SU-DHL-6 (cell line): ENCODE results near the gene AP5S1.

Experiments used
- H2AFZ ChIP-seq: fragments of 200-600 bp; sonication (generic); 2 replicates; pipeline ENCODE4 v1.6.1; 2014; ENCODE audit warnings: low read depth, mild to moderate bottlenecking, moderate library complexity, mixed read lengths, antibody characterized with exemption, low read length; ENCODE audit not compliant: severe bottlenecking
- H3F3A ChIP-seq: fragments of 200-600 bp; shearing (Covaris generic); 2 replicates; pipeline ENCODE4 v1.6.0; 2016; ENCODE audit warnings: antibody characterized with exemption, mild to moderate bottlenecking; ENCODE audit not compliant: insufficient read depth
- H3K27ac ChIP-seq: fragments of 200-600 bp; sonication (generic); 2 replicates; pipeline ENCODE4 v1.5.1; 2016; ENCODE audit warnings: low read depth, mild to moderate bottlenecking, low read length, moderate library complexity, mixed read lengths
- H3K27me3 ChIP-seq: fragments of 200-600 bp; sonication (generic), shearing (Covaris generic); 2 replicates; pipeline ENCODE4 v1.6.0; 2014; ENCODE audit warnings: mild to moderate bottlenecking, low read length
- H3K36me3 ChIP-seq: fragments of 200-600 bp; sonication (generic); 2 replicates; pipeline ENCODE4 v1.6.1; 2014; ENCODE audit warnings: mild to moderate bottlenecking, low read length, mixed read lengths
- H3K4me2 ChIP-seq: fragments of 300-600, 200-600 bp; shearing (Covaris generic), sonication (generic); 2 replicates; pipeline ENCODE4 v1.6.0; 2014; ENCODE audit warnings: low read length, low read depth, mild to moderate bottlenecking; ENCODE audit not compliant: poor library complexity, severe bottlenecking
- H3K4me3 ChIP-seq: fragments of 200-600 bp; sonication (generic); 2 replicates; pipeline ENCODE4 v1.5.1; 2014; ENCODE audit warnings: antibody characterized with exemption, low read length, mild to moderate bottlenecking, mixed read lengths; ENCODE audit not compliant: insufficient read depth, poor library complexity, severe bottlenecking
- H3K79me2 ChIP-seq: fragments of 200-600 bp; sonication (generic); 2 replicates; pipeline ENCODE4 v1.6.1; 2014; ENCODE audit warnings: mild to moderate bottlenecking, low read length, moderate library complexity; ENCODE audit not compliant: insufficient read depth
- H3K9ac ChIP-seq: fragments of 200-600 bp; sonication (generic); 2 replicates; pipeline ENCODE4 v1.7.0; 2014; ENCODE audit warnings: mild to moderate bottlenecking, low read length
- H3K9me2 ChIP-seq: fragments of 200-600 bp; sonication (generic); replicated peaks from 2 replicates; pipeline ENCODE4 v1.6.1; 2014; ENCODE audit warnings: low read length; ENCODE audit not compliant: insufficient read depth
- H3K9me3 ChIP-seq: fragments of 200-600 bp; sonication (generic); 2 replicates; pipeline ENCODE4 v1.6.1; 2014; ENCODE audit warnings: low read length, mixed read lengths; ENCODE audit not compliant: insufficient read depth
- H4K20me1 ChIP-seq: fragments of 200-600 bp; sonication (generic); 2 replicates; pipeline ENCODE4 v1.6.1; 2014; ENCODE audit warnings: low read depth, mild to moderate bottlenecking, antibody characterized with exemption, low read length, moderate library complexity, mixed read lengths
- EZH2phosphoT487 ChIP-seq: fragments of 200-600 bp; sonication (generic), shearing (Covaris generic); conservative IDR thresholded peaks from 2 replicates; pipeline ENCODE4 v1.6.1; 2018; ENCODE audit warnings: mild to moderate bottlenecking, antibody characterized with exemption, low read length, moderate library complexity, mixed read lengths
- TF ChIP-seq, protein P1 (sequence below): fragments of 200-600 bp; sonication (generic); IDR thresholded peaks from one replicate; pipeline ENCODE4 v1.5.1; 2017; ENCODE audit warnings: antibody characterized with exemption, mild to moderate bottlenecking, low read length, moderate library complexity; ENCODE audit not compliant: insufficient read depth, poor library complexity, severe bottlenecking

The AP5S1 gene

DNA sequence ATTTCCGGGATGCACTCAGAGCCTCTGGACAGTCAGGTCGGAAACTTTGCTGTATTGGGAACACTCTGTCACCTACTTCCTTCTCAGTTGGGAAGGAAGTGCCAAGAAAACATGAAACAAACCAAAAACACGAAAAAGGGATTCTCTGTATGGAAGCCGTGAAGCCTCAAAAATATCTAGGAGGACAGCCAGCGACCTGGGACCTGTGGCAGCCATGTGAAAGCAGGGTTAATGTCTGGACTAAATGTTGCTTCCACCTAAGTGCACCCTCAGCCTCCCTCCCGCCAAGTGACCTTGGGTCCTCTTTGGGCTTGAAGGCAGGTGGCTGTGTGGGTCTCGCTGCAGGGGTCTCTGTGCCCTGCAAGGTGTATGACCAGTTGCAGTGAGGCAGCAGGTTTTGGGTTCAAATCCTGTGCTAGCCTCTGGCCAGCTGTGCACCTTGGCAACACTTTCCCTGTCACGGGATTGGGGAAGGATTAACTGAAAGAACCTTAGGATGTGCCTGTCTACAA lies 27.1 kb downstream of the AP5S1 start:
- no peak overlapping the region; the same call in 1 of the 2 replicates for H3K27ac ChIP-seq
- no peaks in the 10 kb centered on the region for H3K36me3 ChIP-seq
- TF ChIP-seq EZH2phosphoT487: no peak
- TF ChIP-seq, protein P1, sequence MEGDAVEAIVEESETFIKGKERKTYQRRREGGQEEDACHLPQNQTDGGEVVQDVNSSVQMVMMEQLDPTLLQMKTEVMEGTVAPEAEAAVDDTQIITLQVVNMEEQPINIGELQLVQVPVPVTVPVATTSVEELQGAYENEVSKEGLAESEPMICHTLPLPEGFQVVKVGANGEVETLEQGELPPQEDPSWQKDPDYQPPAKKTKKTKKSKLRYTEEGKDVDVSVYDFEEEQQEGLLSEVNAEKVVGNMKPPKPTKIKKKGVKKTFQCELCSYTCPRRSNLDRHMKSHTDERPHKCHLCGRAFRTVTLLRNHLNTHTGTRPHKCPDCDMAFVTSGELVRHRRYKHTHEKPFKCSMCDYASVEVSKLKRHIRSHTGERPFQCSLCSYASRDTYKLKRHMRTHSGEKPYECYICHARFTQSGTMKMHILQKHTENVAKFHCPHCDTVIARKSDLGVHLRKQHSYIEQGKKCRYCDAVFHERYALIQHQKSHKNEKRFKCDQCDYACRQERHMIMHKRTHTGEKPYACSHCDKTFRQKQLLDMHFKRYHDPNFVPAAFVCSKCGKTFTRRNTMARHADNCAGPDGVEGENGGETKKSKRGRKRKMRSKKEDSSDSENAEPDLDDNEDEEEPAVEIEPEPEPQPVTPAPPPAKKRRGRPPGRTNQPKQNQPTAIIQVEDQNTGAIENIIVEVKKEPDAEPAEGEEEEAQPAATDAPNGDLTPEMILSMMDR: no peak
- H3K9me2 ChIP-seq: no peaks in the 10 kb centered on the region
- peak overlapping the region; percentile 94 for H3K4me2 ChIP-seq
- H3K79me2 ChIP-seq: peaks cover 26% of the 10 kb centered on the region
- H3K9ac ChIP-seq: peak overlapping the region; percentile 86
- peak overlapping the region; percentile 71 for H3K4me3 ChIP-seq
- H3K27me3 ChIP-seq: no peaks in the 10 kb centered on the region
- peak overlapping the region; percentile 74 for H2AFZ ChIP-seq
- no peaks in the 10 kb centered on the region for H3K9me3 ChIP-seq
- H3F3A ChIP-seq: peaks cover 5% of the 10 kb centered on the region; the same call in 1 of the 2 replicates
- H4K20me1 ChIP-seq: no peaks in the 10 kb centered on the region

- H3K27me3 ChIP-seq: no peaks in the 10 kb centered on the region
- no peak overlapping the region for H2AFZ ChIP-seq
- no peaks in the 10 kb centered on the region for H4K20me1 ChIP-seq
- H3K9ac ChIP-seq: no peak overlapping the region
- TF ChIP-seq, protein P1: no peak
- TF ChIP-seq EZH2phosphoT487: no peak
- H3K36me3 ChIP-seq: no peaks in the 10 kb centered on the region
- no peaks in the 10 kb centered on the region for H3K9me3 ChIP-seq
- H3K9me2 ChIP-seq: no peaks in the 10 kb centered on the region
- H3K79me2 ChIP-seq: peaks cover 26% of the 10 kb centered on the region
- no peak overlapping the region for H3K4me2 ChIP-seq
- H3K27ac ChIP-seq: no peak overlapping the region
- H3K4me3 ChIP-seq: no peak overlapping the region
- 0 out of 2 replicates have a peak, but pooled peaks cover 5% of the 10 kb centered on the region for H3F3A ChIP-seq
These were observed 28.2 kb downstream of the AP5S1 start for GRCh38 chr20:3848565-3848964.

GRCh38 chr20:3854462-3854871 lies 34.1 kb downstream of the AP5S1 start:
- H2AFZ ChIP-seq: no peak overlapping the region
- no peaks in the 10 kb centered on the region; the same call in 1 of the 2 replicates for H3K36me3 ChIP-seq
- no peak overlapping the region for H3K4me3 ChIP-seq
- no peaks in the 10 kb centered on the region for H3K9me3 ChIP-seq
- no peak overlapping the region for H3K4me2 ChIP-seq
- no peak overlapping the region for H3K27ac ChIP-seq
- no peak overlapping the region for H3K9ac ChIP-seq
- H3K27me3 ChIP-seq: no peaks in the 10 kb centered on the region
- H4K20me1 ChIP-seq: no peaks in the 10 kb centered on the region
- no peak for TF ChIP-seq EZH2phosphoT487
- TF ChIP-seq, protein P1: no peak
- H3K79me2 ChIP-seq: peaks cover 3% of the 10 kb centered on the region; the same call in 1 of the 2 replicates
- no peaks in the 10 kb centered on the region for H3K9me2 ChIP-seq
- no peaks in the 10 kb centered on the region for H3F3A ChIP-seq
